AG10803 (cell line): Measurements from ENCODE around the gene NAT10.
"Not testable (repeated sequence)": the region's sequence is repeated elsewhere in the genome, so short reads cannot be mapped to it uniquely, and the experiment has no call there.

ENCODE experiments used
- DNase-seq: peaks from one replicate; pipeline ENCODE4 v3.0.0; 2010; ENCODE audit warnings: low read depth
- H3K4me3 ChIP-seq: 2 replicates; pipeline ENCODE4 v1.5.1; 2011; ENCODE audit warnings: mild to moderate bottlenecking, low read length, control low read depth
- TF ChIP-seq, protein P1 (sequence below): conservative IDR thresholded peaks from 2 replicates; pipeline ENCODE4 v1.5.1; 2011; ENCODE audit warnings: mild to moderate bottlenecking, low read length, control low read depth, inconsistent platforms

NAT10 gene

DNA sequence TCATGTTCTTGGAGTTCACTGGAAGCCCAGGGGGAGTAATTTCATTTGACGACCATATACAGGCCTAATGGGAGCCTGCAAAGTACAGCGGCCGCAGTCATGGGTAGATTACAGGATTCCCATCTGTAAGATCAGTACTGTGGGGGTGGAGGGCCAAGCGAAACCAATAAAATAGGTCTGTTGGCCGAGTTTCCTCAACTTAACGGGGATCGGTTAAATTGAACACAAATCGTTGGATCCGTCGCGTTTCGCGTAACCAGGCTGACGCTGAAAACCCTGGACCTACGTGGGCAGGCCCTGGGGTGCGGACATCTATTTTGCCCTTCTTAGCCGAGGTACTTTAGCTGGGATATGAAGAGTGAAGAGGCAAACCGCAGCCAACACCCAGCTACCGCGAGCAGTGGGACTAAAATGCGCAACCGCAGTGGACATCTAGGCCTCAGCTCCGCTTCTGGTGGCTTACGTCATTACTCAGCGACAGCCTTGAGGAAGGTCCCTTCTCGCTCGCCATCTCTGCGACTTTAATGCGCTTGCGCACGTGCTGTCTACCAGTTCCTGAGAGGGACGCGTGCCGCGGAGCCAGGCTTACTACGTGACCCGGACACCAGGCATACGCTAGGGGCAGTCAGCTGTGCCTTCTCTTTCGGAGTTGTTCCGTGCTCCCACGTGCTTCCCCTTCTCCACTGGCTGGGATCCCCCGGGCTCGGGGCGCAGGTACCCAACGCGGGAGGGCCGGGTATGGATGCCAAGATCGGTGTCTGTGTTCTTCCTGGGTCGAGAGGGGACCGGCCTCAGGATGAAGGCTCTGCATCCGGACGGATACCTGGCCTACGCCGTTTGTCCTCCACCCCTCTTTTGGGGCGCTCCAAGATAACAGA, at the start of gene NAT10:
Gene NAT10, plus strand, starts transcription at position 551 of the 878 bp plus-strand sequence. CDS start 2,597 bp downstream, outside the sequence.
- peak within 1 kb of the TSS; percentile 92 for H3K4me3 ChIP-seq
- TF ChIP-seq, protein P1, sequence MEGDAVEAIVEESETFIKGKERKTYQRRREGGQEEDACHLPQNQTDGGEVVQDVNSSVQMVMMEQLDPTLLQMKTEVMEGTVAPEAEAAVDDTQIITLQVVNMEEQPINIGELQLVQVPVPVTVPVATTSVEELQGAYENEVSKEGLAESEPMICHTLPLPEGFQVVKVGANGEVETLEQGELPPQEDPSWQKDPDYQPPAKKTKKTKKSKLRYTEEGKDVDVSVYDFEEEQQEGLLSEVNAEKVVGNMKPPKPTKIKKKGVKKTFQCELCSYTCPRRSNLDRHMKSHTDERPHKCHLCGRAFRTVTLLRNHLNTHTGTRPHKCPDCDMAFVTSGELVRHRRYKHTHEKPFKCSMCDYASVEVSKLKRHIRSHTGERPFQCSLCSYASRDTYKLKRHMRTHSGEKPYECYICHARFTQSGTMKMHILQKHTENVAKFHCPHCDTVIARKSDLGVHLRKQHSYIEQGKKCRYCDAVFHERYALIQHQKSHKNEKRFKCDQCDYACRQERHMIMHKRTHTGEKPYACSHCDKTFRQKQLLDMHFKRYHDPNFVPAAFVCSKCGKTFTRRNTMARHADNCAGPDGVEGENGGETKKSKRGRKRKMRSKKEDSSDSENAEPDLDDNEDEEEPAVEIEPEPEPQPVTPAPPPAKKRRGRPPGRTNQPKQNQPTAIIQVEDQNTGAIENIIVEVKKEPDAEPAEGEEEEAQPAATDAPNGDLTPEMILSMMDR = peak; percentile 19; the same call in 1 of the 2 replicates
- DNase-seq = peak; percentile 99

DNA sequence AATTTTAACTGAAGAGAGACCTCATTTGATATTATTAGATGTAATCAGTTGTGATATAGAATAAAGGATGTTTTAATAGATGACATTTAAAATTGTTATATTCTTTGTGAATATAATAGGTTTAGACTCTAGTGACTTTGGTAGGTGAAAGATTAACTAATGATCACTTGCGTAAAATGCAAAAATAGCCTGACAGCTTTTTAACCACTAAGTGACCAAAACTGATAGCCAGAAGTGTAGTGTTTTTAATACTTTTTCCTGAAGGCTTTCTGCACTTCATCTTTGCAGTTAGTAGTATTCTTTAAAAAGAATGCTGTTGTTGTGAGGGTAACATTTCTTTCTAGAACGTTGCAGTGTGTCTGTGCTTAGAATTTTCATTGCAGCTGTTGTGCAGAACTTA, 48.8 kb upstream of the NAT10 start:
- no peak overlapping the region for H3K4me3 ChIP-seq
- TF ChIP-seq, protein P1 = no peak
- no peak for DNase-seq

DNA sequence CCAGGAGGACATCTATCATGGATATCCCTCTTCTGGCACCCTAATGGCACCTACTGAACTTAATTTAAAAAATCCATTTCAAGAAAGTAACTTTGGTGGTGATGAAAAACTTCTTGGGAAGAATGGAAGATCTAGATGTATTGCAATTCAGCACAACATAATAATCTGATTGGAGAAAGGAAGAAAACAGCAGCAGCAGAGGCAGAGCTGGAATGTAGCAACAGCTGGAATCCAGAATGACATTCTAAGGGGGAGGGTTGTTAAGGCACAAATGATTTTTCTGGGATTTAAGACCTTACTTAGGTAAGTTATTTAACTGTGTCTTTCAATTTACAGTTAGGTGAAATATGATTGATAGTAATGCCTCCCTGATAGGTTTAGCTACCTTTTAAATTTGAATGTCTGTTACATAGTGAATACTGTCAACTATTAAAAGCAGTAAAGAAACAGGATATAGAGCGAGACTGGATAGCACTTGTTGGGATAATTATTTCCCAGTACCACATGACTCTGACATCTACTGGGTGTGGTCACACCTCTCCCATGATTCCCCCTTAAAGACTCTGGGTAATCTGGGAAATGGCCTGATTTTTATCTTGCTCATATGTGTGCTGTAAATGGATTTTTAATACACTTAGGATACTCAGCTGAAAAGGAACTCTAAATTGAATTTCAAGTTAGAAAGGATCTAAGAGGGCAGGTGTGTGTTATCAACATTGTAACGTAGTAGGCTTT, 42.2 kb upstream of the NAT10 start:
- H3K4me3 ChIP-seq = no peak overlapping the region
- TF ChIP-seq, protein P1 = no peak
- DNase-seq = peak; percentile 31

DNA sequence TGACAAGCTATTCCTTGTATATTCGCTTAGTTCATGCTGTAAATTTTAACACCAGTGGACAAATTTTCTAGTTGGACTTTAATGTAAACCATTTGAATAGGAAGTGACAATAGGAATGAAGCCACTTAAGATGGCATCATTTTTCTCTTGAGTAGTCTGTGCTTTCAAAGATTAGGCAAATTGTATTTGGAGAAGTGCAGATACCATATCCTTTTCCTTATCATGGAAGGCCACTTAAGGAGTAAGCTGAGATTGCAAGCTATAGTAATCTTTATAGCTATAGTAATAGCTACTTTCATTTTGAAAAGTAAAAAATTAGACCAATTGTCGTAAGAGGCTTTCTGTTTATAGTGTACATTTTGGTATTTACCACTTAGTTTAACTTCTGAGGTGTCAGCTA, 41.1 kb upstream of the NAT10 start:
- no peak overlapping the region for H3K4me3 ChIP-seq
- TF ChIP-seq, protein P1 = no peak
- DNase-seq = no peak

DNA sequence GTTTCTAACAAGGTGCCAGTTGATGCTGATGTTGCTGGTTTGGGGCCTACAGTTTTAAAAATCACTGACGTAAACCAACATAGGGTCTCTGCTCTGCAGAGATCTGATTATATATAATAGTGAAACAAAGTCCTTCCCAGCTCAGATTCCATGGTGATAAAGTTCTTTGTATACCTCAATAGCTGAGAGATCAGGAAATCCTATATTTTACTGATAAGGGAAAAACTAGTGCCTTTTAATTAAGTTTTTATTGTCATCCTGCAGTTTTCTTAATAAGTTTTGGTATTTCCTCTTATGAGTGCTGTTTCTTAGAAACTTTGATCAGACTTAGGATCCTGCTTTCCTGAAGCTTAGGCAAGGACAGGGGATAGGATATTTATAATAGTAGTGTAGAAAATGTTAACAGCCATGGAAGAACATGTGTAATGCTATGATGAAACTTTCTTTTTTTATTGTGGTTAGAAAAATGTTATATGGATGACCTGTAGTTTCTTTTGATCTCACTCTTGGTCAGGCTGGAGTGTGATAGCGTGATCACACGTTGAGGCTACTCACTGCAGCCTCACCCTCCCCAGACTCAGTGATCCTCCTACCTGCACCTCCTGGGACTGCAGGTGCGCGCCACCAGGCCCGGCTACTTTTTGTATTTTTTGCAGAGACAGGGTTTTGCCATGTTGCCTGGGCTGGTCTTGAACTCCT, 39.8 kb upstream of the NAT10 start:
- H3K4me3 ChIP-seq = no peak overlapping the region
- DNase-seq = no peak
- TF ChIP-seq, protein P1 = no peak

DNA sequence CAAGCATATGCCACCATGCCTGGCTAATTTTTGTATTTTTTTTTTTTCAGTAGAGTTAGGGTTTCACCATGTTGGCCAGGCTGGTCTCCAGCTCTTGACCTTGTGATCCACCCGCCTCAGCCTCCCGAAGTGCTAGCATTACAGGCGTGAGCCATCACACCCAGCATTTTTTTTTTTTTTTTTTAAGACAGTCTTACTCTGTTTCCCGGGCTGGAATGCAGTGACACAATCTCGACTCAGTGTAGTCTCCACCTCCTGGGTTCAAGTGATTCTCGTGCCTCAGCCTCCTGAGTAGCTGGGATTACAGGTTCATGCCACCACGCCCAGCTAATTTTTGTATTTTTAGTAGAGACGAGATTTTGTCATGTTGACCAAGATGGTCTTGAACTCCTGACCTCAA, 38.7 kb upstream of the NAT10 start:
- not testable (repeated sequence) for H3K4me3 ChIP-seq, DNase-seq

DNA sequence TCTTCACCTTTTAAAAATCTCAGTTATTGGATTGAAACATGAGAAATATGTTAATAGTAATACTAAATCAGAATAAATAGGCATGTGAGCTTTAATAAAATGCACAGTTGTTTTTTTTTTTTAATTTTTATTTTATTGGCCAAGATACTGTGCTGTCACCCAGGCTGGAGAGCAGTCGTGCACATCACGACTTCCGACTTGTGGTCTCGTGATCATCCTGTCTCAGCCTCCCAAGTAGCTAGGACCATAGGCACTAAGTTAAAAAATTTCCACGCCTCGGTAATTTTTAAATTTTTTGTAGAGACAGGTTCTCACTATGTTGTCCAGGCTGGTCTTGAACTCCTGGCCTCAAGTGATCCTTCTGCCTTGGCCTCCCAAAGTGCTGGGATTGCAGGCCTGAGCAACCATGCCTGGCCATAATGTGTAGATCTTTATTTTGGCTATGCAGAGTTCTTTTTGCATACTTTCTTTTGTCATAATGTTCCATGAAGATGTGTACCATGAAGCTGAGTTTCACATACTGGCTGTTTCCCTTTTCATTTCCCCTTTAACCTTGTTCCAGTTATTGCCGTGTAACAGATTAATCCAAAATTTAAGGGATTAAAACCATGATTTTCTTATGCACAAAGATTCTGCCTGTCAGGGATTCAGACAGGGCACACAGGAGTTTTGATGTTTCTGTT, 37.9 kb upstream of the NAT10 start:
- TF ChIP-seq, protein P1 = no peak
- no peak for DNase-seq
- H3K4me3 ChIP-seq = no peak overlapping the region
